CD4-positive, alpha-beta T cell treated with Interleukin-2 at 100 ng/mL for 4 hours (primary cell): Measurements from ENCODE around the gene ZNF511.

Source experiments
- DNase-seq: peaks from one replicate; pipeline ENCODE4 v3.0.0-alpha.2; 2020; ENCODE audit warnings: low spot score

The ZNF511 gene

DNA sequence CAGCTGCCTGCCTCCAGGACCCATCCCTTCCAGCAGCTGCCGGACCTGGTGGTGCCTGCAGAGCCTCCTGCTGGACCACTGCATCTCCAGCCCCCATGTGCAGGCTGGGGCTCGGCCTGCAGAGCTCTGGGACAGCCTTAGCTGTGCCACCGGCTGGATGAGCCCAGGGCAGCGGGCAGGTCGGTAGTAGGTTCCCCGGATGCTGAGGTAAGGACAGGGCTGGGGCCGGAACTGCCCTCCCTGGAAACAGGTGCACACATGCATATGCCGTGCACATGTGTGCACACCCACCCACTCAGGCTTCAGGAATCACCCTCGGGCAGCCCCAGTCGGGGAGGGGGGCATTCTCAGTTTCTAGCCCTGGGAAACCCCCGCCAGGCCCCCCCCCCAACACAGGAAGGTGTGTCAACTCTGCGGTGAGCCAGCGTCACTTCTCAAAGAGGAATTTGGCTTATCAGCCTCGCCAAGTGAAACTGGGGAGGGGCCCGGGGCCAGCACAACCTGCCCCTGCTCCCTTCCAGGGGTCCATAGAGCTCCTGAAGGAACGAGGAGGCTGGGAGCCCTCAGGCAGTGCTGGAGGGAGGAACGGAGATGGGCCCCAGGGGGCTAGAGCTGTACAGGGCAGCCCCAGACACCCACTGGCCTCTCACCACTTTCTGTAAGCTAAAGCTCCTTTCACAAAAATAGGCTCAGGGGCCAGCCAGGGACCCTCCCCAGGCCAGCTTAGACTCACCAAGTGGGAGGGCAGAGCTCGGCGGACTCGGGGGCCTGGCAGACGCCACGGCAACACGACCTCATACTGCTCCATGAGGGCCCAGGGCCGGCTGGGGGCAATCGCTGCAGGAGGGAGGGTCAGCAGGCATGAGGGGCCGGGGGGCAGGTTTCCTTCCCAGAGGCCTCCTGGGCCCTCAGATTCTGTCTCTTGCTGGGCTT is 33.7 kb upstream of the ZNF511 start:
- peak; percentile 85 for DNase-seq

- DNase-seq = peak; percentile 56
Observed at GRCh38 chr10:133275684-133276092, 33.0 kb upstream of the ZNF511 start.

DNA sequence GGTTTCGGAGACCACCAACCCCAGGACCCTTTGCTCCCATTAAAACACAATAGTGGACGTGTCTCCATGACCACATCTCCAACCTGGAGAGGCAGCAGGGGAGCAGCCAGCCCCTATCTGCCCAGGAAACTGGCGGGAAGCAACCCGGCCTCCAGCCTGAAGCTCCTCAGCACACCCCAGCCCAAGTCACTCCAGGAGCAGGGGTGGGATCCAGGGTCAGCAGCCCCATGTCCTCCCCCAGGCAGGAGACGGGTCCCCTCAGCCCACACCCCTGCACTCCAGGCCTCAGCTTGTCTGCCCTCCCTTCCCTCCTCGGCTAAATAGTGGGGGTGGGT is 32.6 kb upstream of the ZNF511 start:
- DNase-seq = no peak

- DNase-seq = peak; percentile 65
Observed at GRCh38 chr10:133276435-133277201, 32.1 kb upstream of the ZNF511 start, which contains the start of gene ADAM8. Gene ADAM8, minus strand, starts transcription at chr10:133276868. Its CDS starts 51 bp downstream, at chr10:133276817.

DNA sequence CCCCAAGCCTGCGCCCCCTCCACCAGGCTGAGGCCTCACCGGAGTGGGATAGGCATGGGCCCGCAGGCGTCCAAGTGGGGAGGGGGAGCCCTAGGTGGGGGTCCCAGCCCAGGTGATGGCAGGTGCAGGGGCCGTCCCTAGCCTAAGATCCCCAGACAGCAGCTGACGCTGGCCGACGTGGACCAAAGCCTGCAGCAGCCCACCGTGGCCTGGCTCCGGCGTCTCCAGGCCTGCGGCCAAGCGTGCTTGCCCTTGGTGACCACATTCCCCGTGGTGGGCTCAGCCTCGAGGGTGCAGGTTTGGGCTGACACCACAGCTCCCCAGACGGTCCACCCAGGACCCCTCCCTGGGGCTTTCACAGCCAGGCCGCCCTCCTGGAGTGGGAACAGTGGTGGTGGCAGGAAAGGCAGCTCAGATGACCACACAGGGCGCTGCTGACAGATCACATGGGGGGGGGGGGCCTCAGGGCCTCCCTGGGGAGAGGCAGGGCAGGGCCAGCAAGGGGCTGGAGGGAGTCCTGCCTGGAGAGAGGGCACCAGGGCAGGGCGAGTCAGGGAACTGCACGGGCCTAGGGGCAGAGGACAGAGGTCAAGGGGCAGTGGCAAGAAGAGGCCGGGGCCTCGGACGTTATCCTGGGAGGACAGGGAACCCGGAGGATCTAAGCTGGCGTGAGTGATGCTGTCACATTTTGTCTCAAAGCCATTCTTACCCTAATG is 31.3 kb upstream of the ZNF511 start:
- DNase-seq = no peak

GRCh38 chr10:133277993-133278576 is 30.6 kb upstream of the ZNF511 start:
- DNase-seq = no peak

- peak; percentile 75 for DNase-seq
Observed at GRCh38 chr10:133278577-133279265, 30.0 kb upstream of the ZNF511 start.

DNA sequence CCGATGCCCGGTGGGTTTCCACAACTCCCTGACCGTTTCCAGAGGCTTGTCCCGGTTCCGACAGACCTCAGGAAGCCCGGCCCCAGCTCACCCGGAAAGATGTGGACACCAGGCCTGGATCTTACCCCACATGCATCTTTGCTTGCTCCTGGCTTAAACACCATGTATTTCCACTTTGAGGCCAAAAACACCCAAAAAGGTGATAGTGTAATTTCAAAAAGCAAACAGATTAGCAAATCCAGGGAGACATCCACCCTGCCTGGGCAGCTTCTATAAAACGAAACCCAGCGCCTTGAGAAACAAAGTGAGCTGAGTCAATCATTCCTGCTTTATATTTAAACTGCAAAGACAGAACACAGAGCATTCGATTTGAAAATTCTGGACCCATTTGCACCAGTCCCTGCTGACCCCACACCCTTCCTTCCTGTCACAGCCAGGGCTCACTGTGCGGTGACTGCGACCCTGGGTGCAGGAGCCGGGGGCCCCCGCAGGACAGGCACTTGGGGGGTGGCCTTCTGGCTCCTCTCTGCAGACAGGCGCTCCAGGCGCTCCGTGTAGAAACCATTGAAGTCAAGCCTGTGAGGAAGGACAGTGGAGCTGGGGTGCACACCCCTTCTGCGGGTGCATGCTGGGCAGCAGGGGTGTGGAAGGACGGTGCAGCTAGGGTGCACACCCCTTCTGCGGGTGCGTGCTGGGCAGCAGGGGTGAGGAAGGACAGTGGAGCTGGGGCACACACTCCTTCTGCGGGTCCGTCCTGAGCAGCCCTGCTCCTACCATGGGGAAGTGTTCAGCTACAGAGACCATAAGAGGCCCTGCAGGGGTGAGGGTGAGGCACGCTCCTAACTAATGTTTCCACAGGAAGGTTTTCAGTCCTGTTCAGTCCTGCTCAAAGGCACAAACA is 29.1 kb upstream of the ZNF511 start:
- no peak for DNase-seq

DNA sequence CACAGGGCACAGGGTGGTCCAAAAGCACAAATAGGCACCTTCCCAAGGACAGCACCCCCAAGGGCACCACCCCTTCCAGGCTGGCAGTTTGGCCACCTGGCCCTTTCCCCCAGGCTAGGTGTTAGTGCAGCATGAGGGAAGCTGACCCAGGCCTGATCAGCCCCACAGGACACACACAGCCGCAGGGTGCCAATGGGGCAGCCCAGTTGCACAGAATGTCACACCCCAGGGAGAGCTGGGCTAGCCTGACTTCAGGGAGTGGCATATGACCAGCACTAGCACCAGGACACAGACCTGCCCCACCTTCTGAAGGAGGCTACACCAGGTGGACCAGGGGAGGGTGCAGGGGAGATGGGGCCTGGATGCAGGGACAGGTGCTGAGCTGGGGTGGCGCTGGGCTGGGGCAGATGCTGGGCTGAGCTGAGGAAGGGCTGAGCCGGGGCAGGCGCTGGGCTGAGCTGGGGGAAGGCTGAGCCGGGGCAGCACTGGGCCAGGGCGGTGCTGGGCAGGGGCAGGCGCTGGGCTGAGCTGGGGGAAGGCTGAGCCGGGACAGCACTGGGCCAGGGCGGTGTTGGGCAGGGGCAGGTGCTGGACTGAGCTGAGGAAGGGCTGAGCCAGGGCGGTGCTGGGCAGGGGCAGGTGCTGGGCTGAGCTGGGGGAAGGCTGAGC is 28.2 kb upstream of the ZNF511 start:
- DNase-seq = no peak

GRCh38 chr10:133281084-133281483 is 27.6 kb upstream of the ZNF511 start:
- DNase-seq = no peak

GRCh38 chr10:133281628-133282372 is 26.9 kb upstream of the ZNF511 start:
- no peak for DNase-seq

DNA sequence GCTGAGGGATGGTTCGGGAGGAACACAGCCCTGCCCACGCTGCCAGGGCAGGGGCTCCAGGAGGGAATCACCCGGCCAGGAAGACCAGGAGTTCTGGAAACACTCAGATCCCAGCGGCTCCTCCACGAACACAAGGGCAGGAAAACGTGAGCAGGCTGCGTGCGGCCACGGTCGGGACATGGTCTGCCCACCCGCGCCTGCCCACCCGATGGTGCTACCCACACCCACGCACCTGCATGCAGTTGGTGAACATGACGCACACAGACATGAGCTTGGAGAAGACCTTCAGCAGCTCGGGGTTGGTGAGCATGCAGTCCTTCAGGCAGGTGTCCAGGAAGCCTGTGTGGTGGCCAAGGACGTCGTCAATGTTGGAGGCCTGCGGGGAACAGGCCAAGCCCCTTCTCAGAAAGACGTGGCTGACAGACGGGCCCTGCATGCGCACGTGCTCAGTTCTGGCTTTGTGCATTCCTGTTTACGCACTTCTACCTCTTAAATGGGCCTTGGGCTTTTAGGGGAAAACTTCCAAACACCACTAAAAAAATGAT is 25.8 kb upstream of the ZNF511 start:
- DNase-seq = no peak

DNA sequence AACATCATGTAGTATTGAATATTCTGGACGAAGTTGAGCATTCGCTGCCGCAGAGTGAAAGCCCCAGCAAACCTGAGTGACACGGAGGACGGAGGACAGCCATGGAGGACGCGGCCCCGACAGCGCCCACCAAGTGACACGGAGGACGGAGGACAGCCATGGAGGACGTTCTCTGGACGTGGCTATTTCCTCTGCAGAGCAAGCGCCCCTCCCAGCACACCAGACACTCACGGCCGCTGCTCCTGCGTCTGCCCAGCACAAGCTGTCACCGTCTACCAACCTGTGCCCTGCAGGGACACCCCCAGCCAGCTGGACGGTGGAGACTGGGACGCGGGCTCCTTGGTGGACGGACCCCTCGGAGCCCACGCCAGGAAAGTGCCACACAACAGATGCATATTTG is 24.8 kb upstream of the ZNF511 start:
- DNase-seq = no peak

DNA sequence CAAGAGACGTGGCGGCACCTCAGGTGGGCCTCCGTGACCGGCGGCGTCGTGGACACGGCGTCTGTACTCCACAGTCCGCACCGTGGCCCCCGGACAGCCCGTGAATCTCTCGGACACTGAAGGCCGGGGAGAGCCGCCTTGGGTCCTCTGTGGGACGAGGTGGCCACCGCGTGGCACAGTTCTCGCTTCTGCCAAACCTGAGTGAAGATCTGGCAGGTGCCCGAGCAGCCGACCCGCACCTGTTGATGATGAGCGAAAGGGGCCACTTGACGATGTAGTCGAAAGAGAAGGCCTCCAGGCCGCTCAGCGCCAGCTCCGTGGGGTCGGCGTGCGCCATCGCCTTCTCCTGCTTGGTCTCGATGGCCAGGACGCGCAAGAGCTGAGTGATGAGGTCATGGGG is 23.5 kb upstream of the ZNF511 start:
- DNase-seq = no peak

DNA sequence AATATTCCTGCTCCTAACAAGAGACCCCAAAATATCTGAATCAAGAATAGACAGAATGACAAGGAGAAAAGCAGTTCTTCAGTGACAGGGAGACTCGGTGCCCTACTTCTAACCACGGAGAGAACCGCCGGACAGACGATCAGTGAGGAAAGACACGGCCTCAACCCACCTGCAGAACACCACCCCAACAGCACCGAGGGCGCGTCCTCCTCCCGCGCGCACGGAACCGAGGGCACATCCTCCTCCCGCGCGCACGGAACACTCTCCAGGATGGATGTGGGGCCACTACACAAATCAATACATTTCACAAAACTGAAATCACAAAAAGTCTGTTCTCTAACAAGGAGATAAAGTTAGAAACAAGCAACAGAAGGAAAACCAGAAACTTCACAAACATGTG is 22.3 kb upstream of the ZNF511 start:
- no peak for DNase-seq

DNA sequence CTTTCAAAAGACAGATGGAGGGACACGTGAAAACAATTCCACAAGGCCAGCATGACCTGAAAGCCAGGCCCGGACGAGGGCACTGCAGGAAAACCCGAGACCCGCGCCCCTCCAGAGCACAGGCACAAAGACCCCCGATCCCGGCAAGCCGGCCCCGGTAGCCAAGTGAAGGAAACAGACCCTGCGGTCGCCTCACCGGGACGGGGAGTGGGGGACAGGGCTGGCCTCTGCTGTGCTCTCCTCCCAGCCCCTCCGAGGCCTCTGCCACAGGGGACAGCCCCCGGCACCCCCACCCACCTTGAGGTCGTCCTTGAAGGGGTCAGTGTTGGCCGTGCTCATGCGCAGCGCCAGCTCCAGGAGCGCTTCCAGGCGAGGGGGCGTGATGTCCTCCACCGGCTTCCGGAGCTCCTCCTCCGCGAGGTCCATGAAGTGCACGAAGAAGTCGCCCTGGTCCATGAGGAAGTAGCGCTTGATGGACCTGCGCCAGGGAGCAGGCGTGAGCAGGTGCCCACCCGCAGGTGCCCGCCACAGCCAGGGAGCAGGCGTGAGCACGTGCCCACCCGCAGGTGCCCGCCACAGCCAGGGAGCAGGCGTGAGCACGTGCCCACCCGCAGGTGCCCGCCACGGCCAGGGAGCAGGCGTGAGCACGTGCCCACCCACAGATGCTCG is 20.7 kb upstream of the ZNF511 start:
- DNase-seq = no peak

- no peak for DNase-seq
Observed at GRCh38 chr10:133289761-133290160, 19.0 kb upstream of the ZNF511 start.
